ENCODE data around the gene MORF4L2.

The MORF4L2 gene

DNA sequence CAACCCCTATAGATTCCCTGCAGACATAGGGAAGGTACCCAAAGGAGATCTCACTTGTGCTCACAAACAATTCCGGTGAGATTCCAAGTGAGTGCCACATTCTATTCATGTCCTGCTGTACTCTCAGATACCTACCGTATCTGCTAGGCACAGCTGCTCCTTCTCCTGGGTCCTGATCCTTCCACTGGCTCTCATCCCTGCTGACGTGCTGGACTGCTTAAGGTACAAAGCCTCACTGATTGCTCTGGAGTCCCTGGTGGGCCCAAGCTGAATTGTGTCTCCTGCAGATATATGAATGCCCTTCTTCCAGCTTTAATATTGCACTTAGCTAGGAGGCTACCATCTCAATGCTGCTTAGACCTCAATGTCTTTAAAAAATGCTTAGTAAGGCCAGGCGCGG, 55.4 kb downstream of the MORF4L2 start:
- no peak for DNase-seq (ENCODE audit: low read depth in 2 of 2)

DNA sequence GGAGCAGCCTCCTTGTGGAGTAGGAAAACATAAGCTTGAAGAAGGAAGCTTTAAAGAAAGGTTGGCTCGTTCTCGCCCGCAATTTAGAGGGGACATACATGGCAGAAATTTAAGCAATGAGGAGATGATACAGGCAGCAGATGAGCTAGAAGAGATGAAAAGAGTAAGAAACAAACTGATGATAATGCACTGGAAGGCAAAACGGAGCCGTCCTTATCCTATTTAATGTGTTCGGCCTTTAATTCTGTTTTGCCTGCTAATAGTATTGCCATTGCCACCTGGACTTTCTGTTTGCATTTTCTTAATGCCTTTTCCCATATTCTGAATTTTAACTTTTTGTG, 56.4 kb downstream of the MORF4L2 start:
- DNase-seq (ENCODE audit: low read depth in 2 of 2), result no peak

DNA sequence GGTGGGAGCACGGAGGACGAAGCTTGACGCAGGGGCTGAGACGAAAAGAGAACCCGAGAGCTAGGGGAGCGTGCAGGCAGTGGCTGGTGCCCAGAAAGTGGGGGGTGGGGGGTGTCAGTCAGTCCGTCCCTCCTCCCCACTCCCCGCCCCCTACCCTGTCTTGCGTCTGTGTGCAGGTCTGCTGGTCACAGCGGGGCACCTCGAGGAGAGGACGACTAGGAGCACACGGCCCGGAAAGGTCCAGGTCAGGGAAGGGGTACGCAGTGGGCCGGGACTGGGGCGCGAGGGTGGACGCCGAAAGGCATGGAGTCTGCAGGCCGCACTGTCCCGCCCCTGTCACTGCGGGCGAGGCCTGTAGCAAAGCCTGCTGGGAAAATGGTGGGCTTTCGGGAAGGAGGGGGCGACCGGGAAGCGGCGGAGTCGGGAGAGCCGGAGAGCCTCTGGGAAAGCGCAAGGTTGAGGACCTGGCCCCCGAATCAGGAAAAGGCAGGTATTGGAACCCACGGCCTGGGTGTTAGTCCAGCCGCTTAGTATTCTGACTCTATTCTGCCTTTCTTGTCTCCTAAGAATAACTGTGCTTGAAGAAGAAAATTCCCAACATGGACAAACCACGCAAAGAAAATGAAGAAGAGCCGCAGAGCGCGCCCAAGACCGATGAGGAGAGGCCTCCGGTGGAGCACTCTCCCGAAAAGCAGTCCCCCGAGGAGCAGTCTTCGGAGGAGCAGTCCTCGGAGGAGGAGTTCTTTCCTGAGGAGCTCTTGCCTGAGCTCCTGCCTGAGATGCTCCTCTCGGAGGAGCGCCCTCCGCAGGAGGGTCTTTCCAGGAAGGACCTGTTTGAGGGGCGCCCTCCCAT, 57.0 kb downstream of the MORF4L2 start:
- no peak for DNase-seq (ENCODE audit: low read depth in 2 of 2)

DNA sequence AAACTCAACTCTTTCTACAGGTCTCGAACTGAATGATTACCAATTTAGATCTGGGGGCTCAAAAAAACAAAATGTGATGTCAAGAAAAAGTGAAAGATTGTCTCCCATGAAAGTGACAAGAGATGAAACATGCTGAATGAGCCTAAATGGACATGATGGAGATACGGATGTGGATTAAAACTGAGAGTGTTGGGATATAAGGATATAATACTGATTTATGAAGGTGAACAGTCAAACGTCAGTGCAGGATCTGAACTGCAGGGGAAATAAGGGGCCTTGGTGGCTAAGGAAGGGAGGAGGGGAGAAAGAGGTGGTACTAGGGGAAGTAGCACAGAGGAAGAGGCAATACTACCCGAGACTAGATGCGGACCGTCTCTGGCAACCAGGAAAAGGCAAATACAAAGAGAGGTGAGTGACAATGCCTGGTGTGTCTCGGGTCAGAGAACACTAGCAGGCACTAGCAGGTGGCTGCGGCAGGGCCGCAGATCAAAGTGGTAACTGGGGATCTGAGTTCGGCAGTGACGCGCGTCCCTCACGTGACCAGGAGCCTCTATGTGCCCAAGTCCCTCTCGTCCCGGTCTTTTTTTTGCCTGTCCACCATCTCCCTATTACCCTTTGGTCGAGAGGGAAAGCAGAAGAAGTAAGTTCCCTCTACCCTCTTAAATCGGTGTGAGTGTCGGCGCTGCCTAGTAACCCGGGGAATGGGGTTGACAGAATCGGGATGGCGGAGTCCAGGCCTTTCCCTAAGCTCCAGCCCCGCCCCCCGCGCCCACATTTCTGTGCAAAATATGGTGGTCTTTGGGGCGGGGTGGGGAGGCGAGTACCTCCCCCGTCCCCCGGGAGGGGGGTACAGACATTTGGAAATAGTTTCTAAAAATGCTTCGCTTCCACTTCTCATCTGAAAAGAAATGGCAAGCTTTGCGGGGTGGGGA, 57.8 kb downstream of the MORF4L2 start, which contains the start of gene TCEAL1:
Gene TCEAL1 (plus strand): TSS at position 590 of the 932 bp plus-strand sequence. CDS start 942 bp downstream, outside the sequence.
- DNase-seq (ENCODE audit: low read depth in 2 of 2), result no peak

DNA sequence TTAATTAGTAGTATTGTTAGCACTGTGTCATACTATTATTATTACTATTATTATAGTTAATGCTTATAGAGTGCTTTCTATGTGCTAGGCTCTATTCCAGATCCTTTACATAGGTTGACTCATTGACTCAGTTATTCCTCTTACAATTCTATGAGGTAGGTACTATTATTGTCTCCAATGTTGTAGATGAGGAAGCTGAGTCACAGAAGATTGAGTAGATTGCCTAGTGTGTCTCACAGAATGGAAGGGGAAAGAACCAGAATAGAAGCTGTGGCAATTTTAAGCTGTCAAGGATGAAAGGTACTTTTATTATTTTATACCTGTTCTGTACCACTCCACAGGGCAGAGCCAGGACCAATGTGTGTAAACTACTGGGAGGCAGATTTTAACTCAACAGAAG, 59.6 kb downstream of the MORF4L2 start:
- no peak for DNase-seq (ENCODE audit: low read depth in 2 of 2)

Measured in stimulated activated CD4-positive, alpha-beta T cell treated with anti-CD3 and anti-CD28 coated beads, Interleukin-1b, Interleukin-23, amount 100 ng/mL, for 1 hour (primary cell).